Fibroblast of skin of scalp (primary cell): ENCODE measurements around the gene PRSS23.
"Not testable (repeated sequence)": the region's sequence is repeated elsewhere in the genome, so short reads cannot be mapped to it uniquely, and the experiment has no call there.

Experiments used
- DNase-seq: peaks from one replicate; pipeline ENCODE4 v3.0.0-alpha.2; 2013

PRSS23 gene

GRCh38 chr11:86815726-86816125, 15.4 kb downstream of the PRSS23 start:
- no peak for DNase-seq

DNA sequence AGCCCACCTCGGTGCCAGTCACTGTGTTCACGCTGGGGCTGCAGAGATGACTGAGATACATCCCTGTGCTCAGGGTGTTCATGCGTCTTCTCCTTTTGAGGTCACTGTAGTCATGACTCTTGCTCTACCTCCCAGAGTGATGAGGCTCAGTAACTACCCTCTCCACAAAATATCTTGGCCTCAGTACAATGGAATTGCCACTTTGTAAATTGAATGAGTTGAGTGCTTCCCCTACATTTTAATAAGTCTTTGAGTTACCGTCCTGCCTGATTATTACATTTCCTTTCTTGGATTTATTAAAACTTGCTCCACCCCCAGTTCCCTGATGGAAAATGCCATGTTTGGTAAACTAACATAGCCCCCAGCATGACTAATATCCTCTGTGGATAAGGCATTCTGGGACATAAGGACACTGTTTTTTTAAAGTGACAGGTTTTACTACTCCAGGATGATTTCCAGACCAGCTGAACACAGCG, 15.9 kb downstream of the PRSS23 start:
- DNase-seq: peak; percentile 92

DNA sequence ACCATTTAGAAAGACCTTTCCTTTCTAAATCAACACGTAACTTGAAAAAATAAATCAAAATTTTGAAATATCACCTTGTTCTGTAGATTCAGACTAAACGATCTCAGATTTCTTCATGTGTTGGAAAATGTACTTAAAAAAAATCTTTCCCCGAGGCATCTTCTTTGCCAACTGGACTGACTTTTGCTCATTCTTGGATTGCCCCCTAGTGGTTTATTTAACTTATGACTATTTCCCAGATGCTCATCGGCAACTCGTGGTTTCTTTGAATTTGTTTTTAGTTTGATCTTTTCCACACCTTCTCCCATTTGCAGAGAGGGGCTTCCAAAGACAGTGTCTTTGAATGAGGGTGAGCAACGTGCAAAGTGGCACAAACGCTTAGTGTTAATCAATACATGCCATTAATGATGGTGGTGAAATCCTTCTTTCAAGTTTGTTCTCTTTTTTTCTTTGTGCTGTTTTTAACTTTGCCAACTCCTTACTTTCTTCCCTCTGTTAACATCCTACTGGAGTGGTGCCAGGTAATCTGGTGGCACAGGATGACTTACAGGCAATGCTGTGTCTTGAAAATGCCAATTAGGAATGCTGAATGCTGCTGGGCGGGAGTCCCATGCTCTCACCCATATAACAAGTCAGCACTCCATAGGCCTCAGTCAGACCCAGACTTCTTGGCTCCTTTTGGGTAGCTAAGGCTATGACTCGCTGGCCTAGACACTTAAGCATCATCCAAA, 18.3 kb downstream of the PRSS23 start:
- DNase-seq: peak; percentile 82

DNA sequence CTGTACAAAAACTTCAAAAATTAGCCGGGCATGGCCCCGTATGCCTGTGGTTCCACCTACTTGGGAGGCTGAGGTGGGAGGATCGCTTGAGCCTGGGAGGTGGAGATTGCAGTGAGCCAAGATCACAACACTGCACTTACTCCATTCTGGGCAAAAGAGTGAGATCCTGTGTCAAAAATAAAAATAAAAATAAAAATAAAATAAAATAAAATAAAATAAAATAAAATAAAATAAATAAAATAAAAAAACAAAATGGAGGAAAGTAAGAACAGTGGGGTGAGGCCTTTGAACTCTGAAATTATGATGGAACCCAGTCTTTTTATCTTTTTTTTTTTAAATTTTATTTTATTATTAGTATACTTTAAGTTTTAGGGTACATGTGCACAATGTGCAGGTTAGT, 23.8 kb downstream of the PRSS23 start:
- DNase-seq: not testable (repeated sequence)

GRCh38 chr11:86834376-86834775, 34.0 kb downstream of the PRSS23 start:
- DNase-seq: not testable (repeated sequence)

GRCh38 chr11:86844762-86845508, 44.6 kb downstream of the PRSS23 start:
- not testable (repeated sequence) for DNase-seq

- DNase-seq: no peak
Observed at GRCh38 chr11:86848132-86848531, 47.8 kb downstream of the PRSS23 start.

GRCh38 chr11:86849679-86850078, 49.3 kb downstream of the PRSS23 start:
- DNase-seq: no peak
